SK-N-SH treated with all-trans-retinoic acid at 6 μM for 48 hours (cell line): ENCODE data around the gene PRRT3.

Experiments used
- ATAC-seq: fragments of 200-7000 bp; cut with Tn5 transposase; 3 replicates; pipeline ENCODE4 v1.9.1; 2020; ENCODE audit warnings: mild to moderate bottlenecking, moderate library complexity
- ARNTL ChIP-seq: fragments of 450-650 bp; formaldehyde crosslinking; IDR thresholded peaks from 2 replicates; pipeline ENCODE4 v1.5.0; 2020; ENCODE audit warnings: low read depth, mild to moderate bottlenecking, moderate library complexity, borderline replicate concordance
- BACH2 ChIP-seq: fragments of 250-450 bp; sonication (Bioruptor Pico); IDR thresholded peaks from 2 replicates; pipeline ENCODE4 v1.9.0; 2021; ENCODE audit warnings: mild to moderate bottlenecking, borderline replicate concordance
- CSDC2 ChIP-seq: fragments of 250-450 bp; sonication (Bioruptor Pico); IDR thresholded peaks from 2 replicates; pipeline ENCODE4 v1.5.0; 2020; ENCODE audit warnings: mild to moderate bottlenecking, moderate library complexity
- CSRNP3 ChIP-seq: fragments of 250-450 bp; sonication (Bioruptor Pico); IDR thresholded peaks from 2 replicates; pipeline ENCODE4 v1.5.1; 2021; ENCODE audit warnings: mild to moderate bottlenecking, moderate library complexity
- ESRRG ChIP-seq: fragments of 250-450 bp; sonication (Bioruptor Pico); IDR thresholded peaks from 2 replicates; pipeline ENCODE4 v1.6.1; 2021; ENCODE audit warnings: mild to moderate bottlenecking
- GLIS3 ChIP-seq: fragments of 250-450 bp; sonication (Bioruptor Pico); IDR thresholded peaks from 2 replicates; pipeline ENCODE4 v1.5.0; 2020; ENCODE audit warnings: mild to moderate bottlenecking, moderate library complexity
- ISL1 ChIP-seq: fragments of 250-450 bp; sonication (Bioruptor Pico); IDR thresholded peaks from 2 replicates; pipeline ENCODE4 v2.1.2; 2022; ENCODE audit warnings: mild to moderate bottlenecking, moderate library complexity
- OSR1 ChIP-seq: fragments of 250-450 bp; sonication (Bioruptor Pico); IDR thresholded peaks from 2 replicates; pipeline ENCODE4 v1.8.0; 2022; ENCODE audit warnings: moderate library complexity, mild to moderate bottlenecking, inconsistent platforms
- PPARA ChIP-seq: fragments of 250-450 bp; sonication (Bioruptor Pico); IDR thresholded peaks from 2 replicates; pipeline ENCODE4 v1.5.0; 2020; ENCODE audit warnings: mild to moderate bottlenecking, borderline replicate concordance
- RARB ChIP-seq: fragments of 250-450 bp; sonication (Bioruptor Pico); IDR thresholded peaks from 2 replicates; pipeline ENCODE4 v1.8.0; 2021; ENCODE audit warnings: mild to moderate bottlenecking, moderate library complexity
- SNAI2 ChIP-seq: fragments of 250-450 bp; sonication (Bioruptor Pico); IDR thresholded peaks from 2 replicates; pipeline ENCODE4 v1.5.0; 2020; ENCODE audit warnings: mild to moderate bottlenecking, moderate library complexity
- TCF4 ChIP-seq: fragments of 250-450 bp; sonication (Bioruptor Pico); IDR thresholded peaks from 2 replicates; pipeline ENCODE4 v1.8.0; 2021; ENCODE audit warnings: mild to moderate bottlenecking, moderate library complexity, borderline replicate concordance
- ZC3H10 ChIP-seq: fragments of 250-450 bp; sonication (Bioruptor Pico); IDR thresholded peaks from 2 replicates; pipeline ENCODE4 v1.5.1; 2021; ENCODE audit warnings: mild to moderate bottlenecking, moderate library complexity
- ZFP3 ChIP-seq: fragments of 250-450 bp; sonication (Bioruptor Pico); IDR thresholded peaks from 2 replicates; pipeline ENCODE4 v1.5.0; 2020; ENCODE audit warnings: mild to moderate bottlenecking, moderate library complexity
- ZFP30 ChIP-seq: fragments of 450-650 bp; formaldehyde crosslinking; IDR thresholded peaks from 2 replicates; pipeline ENCODE4 v1.5.0; 2022; ENCODE audit warnings: mild to moderate bottlenecking, moderate library complexity
- ZNF565 ChIP-seq: fragments of 450-650 bp; formaldehyde crosslinking; conservative IDR thresholded peaks from 2 replicates; pipeline ENCODE4 v1.5.0; 2020; ENCODE audit warnings: low read depth, mild to moderate bottlenecking, moderate library complexity
- ZNF70 ChIP-seq: fragments of 450-650 bp; formaldehyde crosslinking; IDR thresholded peaks from 2 replicates; pipeline ENCODE4 v1.5.0; 2020; ENCODE audit warnings: mild to moderate bottlenecking, moderate library complexity
- ZNF8 ChIP-seq: fragments of 450-650 bp; formaldehyde crosslinking; IDR thresholded peaks from 2 replicates; pipeline ENCODE4 v1.5.0; 2020; ENCODE audit warnings: mild to moderate bottlenecking, moderate library complexity
- TF ChIP-seq, protein P1 (sequence below): fragments of 250-450 bp; sonication (Bioruptor Pico); IDR thresholded peaks from 2 replicates; pipeline ENCODE4 v1.8.0; 2021; ENCODE audit warnings: low read depth, mild to moderate bottlenecking, moderate library complexity, borderline replicate concordance
- TF ChIP-seq, protein P2 (sequence below): fragments of 250-450 bp; sonication (Bioruptor Pico); IDR thresholded peaks from 2 replicates; pipeline ENCODE4 v1.5.0; 2020; ENCODE audit warnings: mild to moderate bottlenecking, moderate library complexity

The PRRT3 gene

DNA sequence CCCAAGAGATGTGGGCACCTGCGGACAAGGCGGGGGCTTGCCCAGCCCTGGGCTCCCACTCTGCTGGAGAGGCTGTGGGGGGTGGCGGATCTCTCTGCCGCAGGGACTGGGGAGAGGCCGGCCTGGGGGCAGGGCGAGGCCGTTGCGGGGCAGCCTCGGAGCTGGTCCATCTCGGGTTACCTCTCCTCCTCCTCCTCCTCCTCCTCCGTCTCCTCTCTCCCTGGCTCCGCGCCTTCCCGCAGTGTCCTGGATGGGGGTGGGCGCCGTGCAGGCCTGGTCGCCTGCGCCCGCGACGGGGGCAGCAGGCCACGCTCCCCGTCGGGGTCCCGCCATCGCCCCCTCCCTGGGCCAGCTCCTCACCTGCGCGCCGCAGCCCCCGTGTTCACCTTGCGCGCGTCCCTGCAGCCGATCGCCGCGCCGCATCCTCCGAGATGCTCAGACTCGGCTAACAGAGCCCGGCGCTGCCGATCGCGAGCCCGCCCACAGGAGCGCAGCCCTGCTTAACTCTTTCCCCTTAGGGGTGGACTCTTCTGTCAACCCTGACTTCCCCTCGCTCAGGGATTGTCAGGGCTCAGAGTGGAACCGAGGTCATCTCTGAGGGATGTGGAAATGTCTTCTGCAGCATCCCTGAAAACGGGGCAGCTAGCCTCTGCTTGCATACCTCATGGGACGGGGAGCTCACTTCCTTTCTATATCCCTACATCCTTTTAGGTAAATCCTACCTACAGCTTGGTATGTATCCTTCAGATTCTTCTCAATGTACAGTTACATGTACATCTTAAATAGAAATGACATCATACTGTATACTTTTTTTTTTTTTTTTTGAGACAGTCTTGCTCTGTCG lies at the start of gene PRRT3:
PRRT3 (minus strand) TSS at position 447 of the 844 bp plus-strand sequence. CDS start 2,293 bp downstream, outside the sequence.
- ATAC-seq = peak; percentile 89
- no peak for TF ChIP-seq PPARA (CRISPR knock-in tag)
- TF ChIP-seq, protein P1, sequence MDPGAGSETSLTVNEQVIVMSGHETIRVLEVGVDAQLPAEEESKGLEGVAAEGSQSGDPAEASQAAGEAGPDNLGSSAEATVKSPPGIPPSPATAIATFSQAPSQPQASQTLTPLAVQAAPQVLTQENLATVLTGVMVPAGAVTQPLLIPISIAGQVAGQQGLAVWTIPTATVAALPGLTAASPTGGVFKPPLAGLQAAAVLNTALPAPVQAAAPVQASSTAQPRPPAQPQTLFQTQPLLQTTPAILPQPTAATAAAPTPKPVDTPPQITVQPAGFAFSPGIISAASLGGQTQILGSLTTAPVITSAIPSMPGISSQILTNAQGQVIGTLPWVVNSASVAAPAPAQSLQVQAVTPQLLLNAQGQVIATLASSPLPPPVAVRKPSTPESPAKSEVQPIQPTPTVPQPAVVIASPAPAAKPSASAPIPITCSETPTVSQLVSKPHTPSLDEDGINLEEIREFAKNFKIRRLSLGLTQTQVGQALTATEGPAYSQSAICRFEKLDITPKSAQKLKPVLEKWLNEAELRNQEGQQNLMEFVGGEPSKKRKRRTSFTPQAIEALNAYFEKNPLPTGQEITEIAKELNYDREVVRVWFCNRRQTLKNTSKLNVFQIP (CRISPR knock-in tag) = no peak
- TF ChIP-seq SNAI2 (CRISPR knock-in tag) = no peak
- TF ChIP-seq, protein P2, sequence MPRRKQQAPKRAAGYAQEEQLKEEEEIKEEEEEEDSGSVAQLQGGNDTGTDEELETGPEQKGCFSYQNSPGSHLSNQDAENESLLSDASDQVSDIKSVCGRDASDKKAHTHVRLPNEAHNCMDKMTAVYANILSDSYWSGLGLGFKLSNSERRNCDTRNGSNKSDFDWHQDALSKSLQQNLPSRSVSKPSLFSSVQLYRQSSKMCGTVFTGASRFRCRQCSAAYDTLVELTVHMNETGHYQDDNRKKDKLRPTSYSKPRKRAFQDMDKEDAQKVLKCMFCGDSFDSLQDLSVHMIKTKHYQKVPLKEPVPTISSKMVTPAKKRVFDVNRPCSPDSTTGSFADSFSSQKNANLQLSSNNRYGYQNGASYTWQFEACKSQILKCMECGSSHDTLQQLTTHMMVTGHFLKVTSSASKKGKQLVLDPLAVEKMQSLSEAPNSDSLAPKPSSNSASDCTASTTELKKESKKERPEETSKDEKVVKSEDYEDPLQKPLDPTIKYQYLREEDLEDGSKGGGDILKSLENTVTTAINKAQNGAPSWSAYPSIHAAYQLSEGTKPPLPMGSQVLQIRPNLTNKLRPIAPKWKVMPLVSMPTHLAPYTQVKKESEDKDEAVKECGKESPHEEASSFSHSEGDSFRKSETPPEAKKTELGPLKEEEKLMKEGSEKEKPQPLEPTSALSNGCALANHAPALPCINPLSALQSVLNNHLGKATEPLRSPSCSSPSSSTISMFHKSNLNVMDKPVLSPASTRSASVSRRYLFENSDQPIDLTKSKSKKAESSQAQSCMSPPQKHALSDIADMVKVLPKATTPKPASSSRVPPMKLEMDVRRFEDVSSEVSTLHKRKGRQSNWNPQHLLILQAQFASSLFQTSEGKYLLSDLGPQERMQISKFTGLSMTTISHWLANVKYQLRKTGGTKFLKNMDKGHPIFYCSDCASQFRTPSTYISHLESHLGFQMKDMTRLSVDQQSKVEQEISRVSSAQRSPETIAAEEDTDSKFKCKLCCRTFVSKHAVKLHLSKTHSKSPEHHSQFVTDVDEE (CRISPR knock-in tag) = no peak
- TF ChIP-seq BACH2 = no peak
- no peak for TF ChIP-seq ZNF565 (CRISPR knock-in tag)
- TF ChIP-seq ZFP3 = no peak
- no peak for TF ChIP-seq TCF4 (CRISPR knock-in tag)
- TF ChIP-seq CSDC2 (CRISPR knock-in tag) = no peak
- TF ChIP-seq ZNF70 (CRISPR knock-in tag) = no peak
- no peak for TF ChIP-seq RARB
- TF ChIP-seq, all 23 proteins: peak for 0

GRCh38 chr3:10000686-10001085 lies 48.5 kb upstream of the PRRT3 start:
- TF ChIP-seq ZNF8 (CRISPR knock-in tag) (no peak), GLIS3 (CRISPR knock-in tag) (no peak), BACH2 (no peak), SNAI2 (CRISPR knock-in tag) (no peak), ZNF565 (CRISPR knock-in tag) (no peak), CSDC2 (CRISPR knock-in tag) (no peak), OSR1 (CRISPR knock-in tag) (no peak), ZFP30 (CRISPR knock-in tag) (no peak), ESRRG (no peak), ZC3H10 (CRISPR knock-in tag) (no peak), ISL1 (CRISPR knock-in tag) (no peak), ARNTL (CRISPR knock-in tag) (no peak), PPARA (CRISPR knock-in tag) (no peak), TCF4 (CRISPR knock-in tag) (no peak), ZNF70 (CRISPR knock-in tag) (no peak), ZFP3 (no peak), CSRNP3 (CRISPR knock-in tag) (no peak), RARB (no peak)
- TF ChIP-seq, protein P1 (CRISPR knock-in tag) = no peak
- TF ChIP-seq, protein P2 (CRISPR knock-in tag) = no peak
- no peak for ATAC-seq
